DMS79 treated with DMSO at 0.1 percent for 48 hours (cell line): ENCODE data around the gene APOO.
"Not testable (repeated sequence)": the region's sequence is repeated elsewhere in the genome, so short reads cannot be mapped to it uniquely, and the experiment has no call there.

ENCODE experiments used
- DNase-seq: peaks from one replicate; lab custom pipeline; 2025; lab: John Stamatoyannopoulos, UW

The APOO gene

DNA sequence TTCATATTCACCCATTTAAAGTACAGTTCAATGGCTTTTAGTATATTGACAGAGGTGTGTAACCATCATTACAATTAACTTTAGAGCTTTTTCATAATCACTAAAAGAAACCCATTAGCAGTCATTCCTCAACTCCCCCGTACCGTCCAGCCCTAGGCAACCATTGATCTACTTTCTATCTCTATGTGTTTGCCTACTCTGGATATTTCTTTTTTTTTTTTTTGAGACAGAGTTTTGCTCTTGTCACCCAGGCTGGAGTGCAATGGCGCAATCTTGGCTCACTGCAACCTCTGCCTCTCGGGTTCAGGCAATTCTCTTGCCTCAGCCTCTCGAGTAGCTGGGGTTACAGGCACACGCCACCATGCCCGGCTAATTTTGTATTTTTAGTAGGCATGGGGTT is 48.5 kb downstream of the APOO start:
- DNase-seq: not testable (repeated sequence)

GRCh38 chrX:23857935-23858334 is 49.8 kb downstream of the APOO start:
- no peak for DNase-seq

GRCh38 chrX:23857363-23857762 is 50.4 kb downstream of the APOO start:
- no peak for DNase-seq

GRCh38 chrX:23855569-23855968 is 52.2 kb downstream of the APOO start:
- no peak for DNase-seq

GRCh38 chrX:23854945-23855344 is 52.8 kb downstream of the APOO start:
- no peak for DNase-seq

- no peak for DNase-seq
Measured at GRCh38 chrX:23854122-23854521, 53.6 kb downstream of the APOO start.

DNA sequence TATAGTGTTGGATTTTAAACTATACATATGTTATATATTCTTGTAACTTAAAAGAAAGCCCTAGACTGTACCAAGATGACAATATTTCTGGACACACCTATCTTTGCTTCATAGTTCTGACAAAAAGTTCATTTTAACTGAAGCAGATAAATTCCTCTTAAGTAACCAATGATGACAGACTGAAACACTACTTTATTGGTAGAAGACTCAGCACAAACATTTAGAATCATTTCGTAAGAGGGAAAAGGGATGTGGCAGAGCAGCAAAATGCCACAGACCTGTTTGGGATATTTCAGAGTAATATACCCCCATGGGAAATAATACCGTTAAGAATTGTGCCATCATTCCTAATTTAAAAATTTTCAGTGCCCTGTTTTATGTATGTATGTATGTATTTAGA is 56.2 kb downstream of the APOO start:
- DNase-seq: no peak

DNA sequence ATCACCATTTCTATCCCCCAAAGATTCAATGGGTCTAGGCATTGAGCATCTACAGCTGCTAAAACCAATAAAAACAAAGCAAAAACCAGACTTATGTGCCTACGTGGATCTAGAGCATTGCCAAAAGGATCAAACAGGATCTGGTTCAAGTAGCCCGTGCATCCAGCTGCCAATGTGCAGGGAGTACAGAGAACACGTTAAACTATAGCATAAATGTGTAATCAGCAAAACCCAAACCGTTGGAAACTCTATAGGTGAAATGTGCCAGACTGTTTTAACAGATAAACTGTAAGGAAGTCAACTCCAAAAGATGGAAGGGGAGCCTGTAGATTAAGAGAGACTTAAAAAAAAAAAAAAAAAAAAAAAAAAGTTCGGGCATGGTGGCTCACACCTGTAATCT is 58.5 kb downstream of the APOO start:
- DNase-seq: no peak

GRCh38 chrX:23845351-23845817 is 62.4 kb downstream of the APOO start:
- no peak for DNase-seq

DNA sequence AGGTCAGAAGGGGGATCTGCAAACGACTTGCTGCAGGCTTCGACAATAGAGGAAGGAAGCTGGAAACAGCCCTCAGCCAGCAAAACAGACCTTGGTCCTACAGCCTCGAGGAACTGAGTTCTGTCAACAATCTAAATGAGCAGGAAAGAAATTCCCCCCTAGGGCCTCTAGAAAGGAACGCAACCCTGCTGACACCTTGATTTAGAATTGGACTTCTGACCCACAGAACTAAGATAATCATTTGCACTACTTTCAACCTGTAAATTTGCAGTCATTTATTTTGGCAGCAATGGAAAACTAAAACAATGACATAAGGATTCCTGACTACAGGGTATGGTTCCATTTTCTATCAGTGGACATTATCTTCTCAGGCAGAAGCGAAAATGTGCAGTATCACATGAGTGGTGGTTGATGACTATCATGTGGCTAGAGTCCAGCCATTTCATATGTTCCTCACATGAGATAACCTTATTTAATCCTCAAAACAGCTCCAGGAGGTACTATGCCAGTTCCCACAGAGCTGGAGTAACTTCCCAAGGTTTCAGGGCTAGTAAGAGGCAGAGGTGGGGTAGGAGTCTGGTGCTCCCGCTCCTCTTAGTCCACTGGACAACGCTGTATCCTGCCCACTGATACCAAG is 63.1 kb downstream of the APOO start:
- DNase-seq: no peak

DNA sequence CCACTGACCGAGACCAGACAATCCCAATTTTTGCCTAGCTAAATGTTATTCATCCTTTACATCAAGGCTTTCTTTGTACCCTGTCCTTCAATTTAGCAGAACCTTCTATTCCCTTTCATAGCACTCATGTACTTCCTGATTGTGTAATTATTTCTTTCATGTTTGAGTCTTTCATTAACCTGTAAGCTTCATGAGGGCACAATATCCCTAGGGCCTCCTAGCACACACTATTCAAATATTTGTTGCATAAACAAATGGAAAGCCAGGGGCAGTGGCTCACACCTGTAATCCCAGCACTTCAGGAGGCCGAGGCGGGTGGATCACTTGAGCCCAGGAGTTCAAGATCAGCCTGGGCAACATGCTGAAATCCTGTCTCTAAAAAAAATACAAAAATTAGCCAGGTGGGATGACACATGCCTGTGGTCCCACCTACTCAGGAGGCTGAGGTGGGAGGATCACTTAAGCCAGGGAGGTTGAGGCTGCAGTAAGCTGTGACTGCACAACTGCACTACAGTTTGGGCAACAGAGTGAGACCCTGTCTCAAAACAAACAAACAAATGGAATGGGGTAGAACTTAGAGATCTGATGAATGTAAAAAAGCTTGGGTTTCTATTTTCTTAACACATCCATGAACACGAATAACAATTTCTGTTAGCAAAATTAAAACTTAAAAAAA is 65.8 kb downstream of the APOO start:
- DNase-seq: no peak

DNA sequence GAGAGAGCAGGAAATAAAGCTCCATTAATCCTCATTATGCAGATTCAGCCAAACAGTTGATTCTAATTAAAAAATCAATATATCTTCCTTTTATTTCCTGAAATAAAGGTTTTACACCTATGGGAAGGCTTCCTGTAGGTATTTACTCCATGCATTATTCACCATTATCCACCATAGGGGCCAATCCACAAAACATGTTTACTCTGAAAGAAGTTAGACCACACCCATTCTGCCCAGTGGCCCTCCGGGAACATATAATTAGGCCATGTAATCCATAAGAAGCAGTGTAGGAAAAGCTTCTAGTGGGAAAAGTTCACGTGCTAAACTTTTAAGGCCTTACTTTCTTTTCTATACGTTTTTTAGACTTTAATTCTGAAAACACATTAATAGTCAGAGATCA is 67.1 kb downstream of the APOO start:
- no peak for DNase-seq

GRCh38 chrX:23838953-23839352 is 68.8 kb downstream of the APOO start:
- no peak for DNase-seq

DNA sequence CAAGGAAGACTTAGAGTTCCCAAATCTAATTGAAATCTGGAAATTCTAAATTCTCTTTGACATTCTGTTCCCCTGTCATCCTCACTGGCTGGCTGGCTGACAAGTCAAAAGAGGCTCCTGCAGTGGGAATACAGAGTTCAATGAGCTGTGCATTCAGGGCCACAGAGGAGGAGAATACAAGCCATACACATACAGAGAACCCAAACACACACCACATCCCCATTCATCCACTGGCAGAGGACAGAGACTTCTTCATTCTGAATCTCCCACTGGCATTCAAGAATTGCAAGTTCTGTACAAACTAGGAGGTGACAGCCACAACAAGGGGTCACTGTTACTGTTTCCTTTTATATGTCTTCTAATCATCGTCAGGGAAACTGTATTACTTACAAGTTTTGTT is 75.0 kb downstream of the APOO start:
- DNase-seq: no peak

- DNase-seq: no peak
Measured at GRCh38 chrX:23828881-23829280, 78.9 kb downstream of the APOO start.

DNA sequence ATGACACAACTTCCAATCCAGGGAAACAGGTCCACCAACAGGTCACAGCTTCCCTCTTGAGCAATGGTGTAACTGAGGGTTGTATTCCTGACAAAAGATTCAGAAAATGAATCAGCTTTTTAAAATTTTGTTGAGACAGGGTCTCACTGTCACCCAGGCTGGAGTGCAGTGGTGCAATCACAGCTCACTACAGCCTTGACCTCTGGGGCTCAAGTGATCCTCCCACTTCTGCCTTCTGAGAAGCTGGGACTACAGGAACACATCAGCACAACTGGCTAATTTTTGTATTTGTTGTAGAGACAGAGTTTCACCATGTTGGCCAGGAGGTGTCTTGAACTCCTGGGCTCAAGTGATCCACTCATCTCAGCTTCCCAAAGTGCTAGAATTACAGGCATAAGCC is 81.1 kb downstream of the APOO start:
- no peak for DNase-seq

DNA sequence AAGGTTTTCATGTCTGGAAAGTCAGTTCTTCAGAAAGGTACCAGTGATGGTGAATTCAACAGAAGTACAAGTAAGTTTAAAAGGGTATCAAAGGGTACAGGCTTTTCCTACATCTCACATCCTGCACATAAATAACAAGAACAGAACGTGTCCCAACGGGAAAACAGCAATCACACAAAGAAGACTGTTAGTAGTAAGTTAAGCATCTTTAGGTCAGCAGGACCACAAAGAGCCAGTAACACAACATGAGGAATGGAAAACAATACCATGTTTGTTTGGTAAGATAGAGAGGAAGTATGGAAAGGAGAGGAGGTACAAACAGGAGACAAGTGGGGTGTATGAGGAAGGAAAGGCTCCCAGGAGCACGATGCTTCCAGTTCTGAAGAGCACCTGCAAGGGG is 81.5 kb downstream of the APOO start:
- no peak for DNase-seq

DNA sequence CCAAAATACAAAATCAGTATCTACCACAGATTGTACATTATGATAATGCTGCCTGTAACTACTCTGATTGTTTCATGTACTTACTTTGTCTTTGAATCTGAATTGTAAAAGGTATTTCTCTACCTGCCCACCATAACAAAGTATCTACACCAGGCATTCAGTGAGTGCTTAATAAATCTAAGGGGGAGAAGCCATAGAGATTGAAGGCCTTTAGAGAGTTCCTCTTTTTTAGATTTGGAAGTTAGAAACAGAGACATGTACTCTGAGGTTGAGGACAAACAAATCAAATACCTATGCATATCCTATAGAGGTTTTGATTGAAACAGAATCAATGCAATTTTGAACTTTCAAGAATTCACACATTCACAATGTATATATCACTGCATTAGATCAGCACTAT is 82.1 kb downstream of the APOO start:
- no peak for DNase-seq

DNA sequence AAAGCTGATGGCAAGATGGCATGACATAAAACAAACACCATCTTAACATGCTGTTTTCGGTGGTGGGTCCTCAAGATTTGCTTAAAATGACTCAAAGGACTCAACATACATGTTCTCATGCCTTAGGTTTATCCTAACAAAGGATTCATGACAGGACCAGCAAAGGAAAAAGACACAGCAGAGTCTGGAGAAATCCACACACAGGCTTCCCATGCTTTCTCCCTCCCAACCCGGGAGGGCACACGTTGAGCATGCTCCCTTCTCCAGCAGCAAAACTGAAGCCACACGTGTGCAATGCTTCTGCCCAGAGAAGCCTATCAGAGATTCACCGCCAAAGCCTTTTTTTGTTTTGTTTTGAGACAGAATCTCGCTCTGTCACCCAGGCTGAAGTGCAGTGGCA is 84.9 kb downstream of the APOO start:
- DNase-seq: no peak

GRCh38 chrX:23822397-23822796 is 85.3 kb downstream of the APOO start:
- no peak for DNase-seq

GRCh38 chrX:23821847-23822246 is 85.9 kb downstream of the APOO start:
- DNase-seq: no peak

- no peak for DNase-seq
Measured at GRCh38 chrX:23820235-23820782, 87.4 kb downstream of the APOO start.

- DNase-seq: no peak
Measured at GRCh38 chrX:23819385-23820234, 88.1 kb downstream of the APOO start.
